SK-N-MC (cell line): ENCODE results near the gene ARL4D.

Source experiments
- FOXP2 ChIP-seq: optimal IDR thresholded peaks from 2 replicates; pipeline ENCODE3; 2011; ENCODE audit warnings: mild to moderate bottlenecking, moderate library complexity; ENCODE audit not compliant: insufficient read depth; ENCODE audit errors: extremely low read length, control extremely low read depth
- POLR2AphosphoS5 ChIP-seq: IDR thresholded peaks from 2 replicates; pipeline ENCODE4 v1.6.1; 2012; ENCODE audit warnings: mild to moderate bottlenecking, low read depth, low read length, borderline replicate concordance

DNA sequence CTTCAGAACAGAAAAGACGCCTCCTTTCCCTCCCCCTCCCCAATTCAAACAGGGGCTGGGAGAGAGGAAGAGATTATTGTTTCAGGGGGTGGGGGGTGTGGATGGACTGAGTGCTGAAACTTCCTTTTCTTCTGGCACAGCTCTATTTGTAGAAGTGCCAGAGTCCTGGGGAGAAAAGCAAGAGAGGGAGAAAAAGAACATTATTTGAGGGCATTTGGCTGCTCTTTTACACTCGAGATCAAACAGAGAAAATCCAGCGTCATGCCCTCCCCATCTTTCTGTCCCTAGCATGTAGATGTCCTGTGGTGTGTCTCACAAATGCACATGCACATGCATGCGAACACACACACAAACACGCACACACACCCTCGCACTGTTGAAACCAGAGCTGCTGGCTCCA, 13.0 kb downstream of the ARL4D start:
- TF ChIP-seq POLR2AphosphoS5, result no peak
- no peak for TF ChIP-seq FOXP2
